Karpas-422 (cell line): ENCODE data around the gene NMB. TPM values are rescaled to one million over a fixed set of nuclear protein-coding genes. Genes with fewer than 3 reads are reported as not detected.

Experiments used
- DNase-seq: peaks from one replicate; pipeline ENCODE4 v3.0.0-alpha.2; 2015
- H2AFZ ChIP-seq: fragments of 200-600 bp; sonication (generic); 2 replicates; pipeline ENCODE4 v1.6.1; 2014; ENCODE audit warnings: antibody characterized with exemption, low read length, mixed read lengths
- H3K27ac ChIP-seq: fragments of 200-600 bp; sonication (generic); 2 replicates; pipeline ENCODE4 v1.5.1; 2014; ENCODE audit warnings: mild to moderate bottlenecking, low read length, moderate library complexity
- H3K27me3 ChIP-seq: fragments of 200-600 bp; sonication (generic); 2 replicates; pipeline ENCODE4 v1.6.1; 2014; ENCODE audit warnings: low read length, mixed read lengths
- H3K36me3 ChIP-seq: fragments of 200-600 bp; sonication (generic); 2 replicates; pipeline ENCODE4 v1.6.1; 2014; ENCODE audit warnings: low read length, mixed read lengths; ENCODE audit not compliant: insufficient read depth
- H3K4me1 ChIP-seq: fragments of 200-600 bp; sonication (generic); 2 replicates; pipeline ENCODE4 v1.6.1; 2014; ENCODE audit warnings: mild to moderate bottlenecking, low read length, mixed read lengths
- H3K4me2 ChIP-seq: fragments of 200-600 bp; sonication (generic); 2 replicates; pipeline ENCODE4 v1.6.1; 2014; ENCODE audit warnings: low read length, low read depth, mild to moderate bottlenecking; ENCODE audit not compliant: poor library complexity, severe bottlenecking
- H3K4me3 ChIP-seq: fragments of 200-600 bp; sonication (generic); 2 replicates; pipeline ENCODE4 v1.5.1; 2014; ENCODE audit warnings: mild to moderate bottlenecking, antibody characterized with exemption, low read length, mixed read lengths
- H3K79me2 ChIP-seq: fragments of 200-600 bp; sonication (generic); 2 replicates; pipeline ENCODE4 v1.6.1; 2014; ENCODE audit warnings: mild to moderate bottlenecking, low read length, mixed read lengths
- H3K9ac ChIP-seq: fragments of 200-600 bp; sonication (generic); 2 replicates; pipeline ENCODE4 v1.6.0; 2014; ENCODE audit warnings: low read length
- H3K9me2 ChIP-seq: fragments of 200-600 bp; sonication (generic), shearing (Covaris generic); replicated peaks from 2 replicates; pipeline ENCODE4 v1.6.0; 2014; ENCODE audit warnings: mild to moderate bottlenecking, low read length, moderate library complexity; ENCODE audit not compliant: insufficient read depth
- H3K9me3 ChIP-seq: fragments of 300-700, 200-600 bp; sonication (generic); 2 replicates; pipeline ENCODE4 v1.6.1; 2014; ENCODE audit warnings: low read length, mixed read lengths
- H4K20me1 ChIP-seq: fragments of 200-600 bp; sonication (generic); 2 replicates; pipeline ENCODE4 v1.6.1; 2014; ENCODE audit warnings: mild to moderate bottlenecking, antibody characterized with exemption, low read length, low read depth; ENCODE audit not compliant: insufficient read depth
- total RNA-seq: library from RNA; depleted of rRNA; stranded (reverse); fragments of >200 nt; shearing (Covaris generic); gene quantifications from 2 replicates; pipeline ENCODE4 v1.2.3, GENCODE V29; 2014; ENCODE audit warnings: low replicate concordance; rRNA removed

NMB gene
- total RNA-seq, 1 experiment from 2014 or later: 17.2 TPM

GRCh38 chr15:84605554-84605882 lies 52.5 kb downstream of the NMB start:
- H3K4me1 ChIP-seq: peaks cover 20% of the 10 kb centered on the region
- no peak overlapping the region for H2AFZ ChIP-seq
- no peak overlapping the region for H3K4me2 ChIP-seq
- no peak overlapping the region for H3K27ac ChIP-seq
- H3K27me3 ChIP-seq: no peaks in the 10 kb centered on the region
- peaks cover 7% of the 10 kb centered on the region; the same call in 1 of the 2 replicates for H3K36me3 ChIP-seq
- no peak overlapping the region for H3K9ac ChIP-seq
- H3K4me3 ChIP-seq: no peak overlapping the region
- no peak for DNase-seq
- no peaks in the 10 kb centered on the region for H3K9me2 ChIP-seq
- no peaks in the 10 kb centered on the region for H3K9me3 ChIP-seq
- no peaks in the 10 kb centered on the region for H4K20me1 ChIP-seq
- peaks cover 46% of the 10 kb centered on the region for H3K79me2 ChIP-seq

Other genes with a start within 250 kb of the NMB start
- 21.8 and 27.2 TPM in 2 replicates for gene ZSCAN2, start 57.2 kb downstream of the NMB start, total RNA-seq
- gene WDR73, start 3.9 kb downstream of the NMB start, total RNA-seq: 35.7 and 36.1 TPM in 2 replicates
- gene SEC11A, start 57.9 kb upstream of the NMB start, total RNA-seq: 82.3 and 116 TPM in 2 replicates
- gene ZNF592, start 90.4 kb upstream of the NMB start, total RNA-seq: 15.5 and 18.0 TPM in 2 replicates
- gene ALPK3, start 159.2 kb upstream of the NMB start, total RNA-seq: under 0.01 and 0.07 TPM in 2 replicates
- not detected in 2 replicates for gene SLC28A1, start 226.5 kb upstream of the NMB start, total RNA-seq